ENCODE data around the gene PRB2.

PRB2 gene

GRCh38 chr12:11361151-11361550, 34.2 kb downstream of the PRB2 start:
- TF ChIP-seq CTCF (IDR thresholded peaks at IDR 0.05) = no peak

GRCh38 chr12:11348439-11348838, 46.9 kb downstream of the PRB2 start:
- no peak for TF ChIP-seq CTCF (IDR thresholded peaks at IDR 0.05)

GRCh38 chr12:11347810-11348209, 47.6 kb downstream of the PRB2 start:
- peak; percentile 35; the same call in 1 of the 2 replicates for TF ChIP-seq CTCF (IDR thresholded peaks at IDR 0.05)

- TF ChIP-seq CTCF (IDR thresholded peaks at IDR 0.05) = no peak
Measured at GRCh38 chr12:11344500-11344899, 50.9 kb downstream of the PRB2 start.

Data from LNCAP (cell line).